CD4-positive, alpha-beta T cell treated with Interleukin-1 beta for 1 hour (primary cell): ENCODE measurements around the gene AGBL4.

Experiments
- DNase-seq, 2 donors: peaks; one replicate each; pipeline ENCODE4 v3.0.0-alpha.2; 2020 to 2022

The AGBL4 gene

GRCh38 chr1:48794816-48795215, 1228.9 kb downstream of the AGBL4 start:
- DNase-seq: no peak

- DNase-seq: peak; percentile 2 to 68
Observed at GRCh38 chr1:48793863-48794262, 1229.9 kb downstream of the AGBL4 start.

GRCh38 chr1:48792961-48793360, 1230.8 kb downstream of the AGBL4 start:
- no peak for DNase-seq

GRCh38 chr1:48790397-48790796, 1233.4 kb downstream of the AGBL4 start:
- no peak for DNase-seq

GRCh38 chr1:48789903-48790302, 1233.9 kb downstream of the AGBL4 start:
- DNase-seq: no peak

- no peak for DNase-seq
Observed at GRCh38 chr1:48785869-48786268, 1237.9 kb downstream of the AGBL4 start.

- no peak for DNase-seq
Observed at GRCh38 chr1:48784301-48784700, 1239.5 kb downstream of the AGBL4 start.

GRCh38 chr1:48777219-48777895, 1246.4 kb downstream of the AGBL4 start:
- DNase-seq: no peak

GRCh38 chr1:48776393-48777218, 1247.1 kb downstream of the AGBL4 start, which contains the start of gene BEND5:
Gene BEND5, minus strand, starts transcription at chr1:48776891. Its CDS starts 60 bp downstream, at chr1:48776831.
- peak; percentile 47 to 69 for DNase-seq

GRCh38 chr1:48775831-48776392, 1247.8 kb downstream of the AGBL4 start:
- DNase-seq: no peak

- no peak for DNase-seq
Observed at GRCh38 chr1:48773133-48773532, 1250.6 kb downstream of the AGBL4 start.

- no peak for DNase-seq
Observed at GRCh38 chr1:48772211-48772610, 1251.5 kb downstream of the AGBL4 start.

- DNase-seq: no peak
Observed at GRCh38 chr1:48771561-48771960, 1252.2 kb downstream of the AGBL4 start.

GRCh38 chr1:48767975-48768510, 1255.7 kb downstream of the AGBL4 start:
- no peak for DNase-seq

GRCh38 chr1:48765335-48765734, 1258.4 kb downstream of the AGBL4 start:
- no peak for DNase-seq

GRCh38 chr1:48761986-48762385, 1261.8 kb downstream of the AGBL4 start:
- no peak for DNase-seq

GRCh38 chr1:48761411-48761810, 1262.3 kb downstream of the AGBL4 start:
- DNase-seq: no peak

- DNase-seq: no peak
Observed at GRCh38 chr1:48760857-48761256, 1262.9 kb downstream of the AGBL4 start.

GRCh38 chr1:48758976-48759375, 1264.8 kb downstream of the AGBL4 start:
- DNase-seq: no peak

GRCh38 chr1:48757363-48757762, 1266.4 kb downstream of the AGBL4 start:
- DNase-seq: no peak

- DNase-seq: no peak
Observed at GRCh38 chr1:48756683-48757316, 1267.0 kb downstream of the AGBL4 start.

- DNase-seq: no peak
Observed at GRCh38 chr1:48753293-48753692, 1270.5 kb downstream of the AGBL4 start.

- peak in 1 of 2 donors; percentile 56 for DNase-seq
Observed at GRCh38 chr1:48750109-48750508, 1273.6 kb downstream of the AGBL4 start.
